ENCODE measurements around the gene FOXA1. TPM values are rescaled to one million over a fixed set of nuclear protein-coding genes. Genes with fewer than 3 reads are reported as not detected.

The FOXA1 gene
- total and polyA plus RNA-seq, 2 of the 8 experiments (the other 6 are each of a cell fraction or from before 2014, with no cell fraction given): 0.08 to 0.20 TPM

GRCh38 chr14:37641117-37641516 is 46.1 kb upstream of the FOXA1 start (continued):
- TF ChIP-seq CTCF (IDR thresholded peaks at IDR 0.05; ENCODE audit: control extremely low read depth in 1 of 3, insufficient read depth in 1 of 3, low read depth in 1 of 3, low read length in 3 of 3) (no peak), SAP30 (IDR thresholded peaks at IDR 0.05; ENCODE audit: insufficient read depth, insufficient replicate concordance, low read length) (no peak), SIRT6 (IDR thresholded peaks at IDR 0.05; ENCODE audit: low read length) (no peak), TBP (IDR thresholded peaks at IDR 0.05; ENCODE audit: low read depth, low read length) (no peak), CBX5 (IDR thresholded peaks at IDR 0.05; ENCODE audit: low read depth, low read length) (no peak), CHD7 (IDR thresholded peaks at IDR 0.05; ENCODE audit: insufficient replicate concordance, low read length) (no peak), KDM4A (IDR thresholded peaks at IDR 0.05; ENCODE audit: low read depth, low read length, severe bottlenecking) (no peak), TAF7 (optimal IDR thresholded peaks at IDR 0.05; ENCODE audit: borderline replicate concordance, low read depth, low read length) (no peak)
